ENCODE results near the gene COX14. TPM values are rescaled to one million over a fixed set of nuclear protein-coding genes. Genes with fewer than 3 reads are reported as not detected.

Gene COX14
- total and polyA plus RNA-seq, 2 experiments from 2014 or later: 53.4 to 122 TPM

DNA sequence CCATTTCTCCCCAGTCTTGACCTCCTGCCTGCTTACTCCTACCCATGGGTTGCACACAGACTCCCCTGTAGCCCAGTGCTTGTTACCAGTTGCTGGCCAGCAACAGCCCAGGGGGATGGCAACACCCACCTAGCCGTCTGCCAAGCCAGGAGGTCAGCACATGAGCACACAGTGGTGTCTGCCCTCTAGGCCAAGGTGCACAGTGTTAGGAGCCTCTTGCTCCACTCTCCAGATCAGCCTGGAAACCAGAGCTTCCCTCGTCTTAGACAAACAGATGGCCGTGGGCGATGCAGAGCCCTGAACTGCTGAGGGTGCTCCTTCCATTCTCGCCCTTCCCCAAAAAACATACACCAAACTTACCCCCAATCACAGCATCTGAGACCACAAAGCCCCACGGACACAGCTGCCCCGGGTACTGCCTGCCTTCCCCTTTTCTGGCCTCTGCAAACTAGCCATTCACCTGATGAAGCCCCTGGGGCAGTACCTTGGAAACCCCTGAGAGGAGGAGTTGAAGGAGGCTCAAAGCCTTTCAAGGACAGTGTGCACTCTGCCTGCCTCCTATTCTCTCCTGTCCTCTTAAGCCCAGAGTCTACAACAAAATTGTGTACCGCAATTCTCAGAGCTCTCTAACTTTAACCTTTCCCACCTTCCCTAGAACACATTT, 9.3 kb upstream of the COX14 start:
- H3K4me2 ChIP-seq (ENCODE audit: unreplicated experiment): no peak overlapping the region
- H3K4me3 ChIP-seq: no peak overlapping the region
- no peaks in the 10 kb centered on the region for H3K9me2 ChIP-seq (ENCODE audit: insufficient read depth)
- 82 to 89% methylated on average over 8 of the region's 8 CpGs for WGBS, 2 experiments (ENCODE audit: low coverage in 1 of 2, low lambda C conversion rate in 2 of 2, missing lambda C conversion rate in 2 of 2)
- no peak overlapping the region for H3K27ac ChIP-seq
- in situ Hi-C loops (cut with MboI): no loop called here
- no peak for DNase-seq
- no peaks in the 10 kb centered on the region for H3K27me3 ChIP-seq (replicated peaks; ENCODE audit: insufficient read depth)
- peaks cover 12% of the 10 kb centered on the region for H3K4me1 ChIP-seq (ENCODE audit: insufficient read depth)
- no peaks in the 10 kb centered on the region; the same call in 1 of the 2 replicates for H3K36me3 ChIP-seq (ENCODE audit: low read depth)
- H4K20me1 ChIP-seq (ENCODE audit: insufficient read depth): no peaks in the 10 kb centered on the region
- no peaks in the 10 kb centered on the region for H3K9me3 ChIP-seq (ENCODE audit: low read depth)
- no peaks in the 10 kb centered on the region for H3K79me2 ChIP-seq (ENCODE audit: insufficient read depth)
- peaks cover 30% of the 10 kb centered on the region for H3F3A ChIP-seq (ENCODE audit: insufficient read depth)
- TF ChIP-seq EZH2 (IDR thresholded peaks at IDR 0.05; ENCODE audit: insufficient read depth, poor library complexity, severe bottlenecking) (no peak), EZH2phosphoT487 (IDR thresholded peaks at IDR 0.05; ENCODE audit: insufficient read depth, low read depth) (no peak)
- no peak overlapping the region for H3K9ac ChIP-seq
- H2AFZ ChIP-seq: no peak overlapping the region

- no peaks in the 10 kb centered on the region for H3K27me3 ChIP-seq (replicated peaks; ENCODE audit: insufficient read depth)
- no peak for TF ChIP-seq EZH2 (IDR thresholded peaks at IDR 0.05; ENCODE audit: insufficient read depth, poor library complexity, severe bottlenecking)
- DNase-seq: no peak
- no peak overlapping the region for H3K4me3 ChIP-seq
- no peaks in the 10 kb centered on the region for H4K20me1 ChIP-seq (ENCODE audit: insufficient read depth)
- H3K4me2 ChIP-seq (ENCODE audit: unreplicated experiment): no peak overlapping the region
- H3K79me2 ChIP-seq (ENCODE audit: insufficient read depth): no peaks in the 10 kb centered on the region
- no peaks in the 10 kb centered on the region for H3K9me2 ChIP-seq (ENCODE audit: insufficient read depth)
- peaks cover 25% of the 10 kb centered on the region for H3F3A ChIP-seq (ENCODE audit: insufficient read depth)
- no peak overlapping the region for H3K27ac ChIP-seq
- in situ Hi-C loops (cut with MboI): no loop called here
- H2AFZ ChIP-seq: no peak overlapping the region
- no peaks in the 10 kb centered on the region for H3K9me3 ChIP-seq (ENCODE audit: low read depth)
- H3K4me1 ChIP-seq (ENCODE audit: insufficient read depth): peaks cover 12% of the 10 kb centered on the region
- WGBS, 2 experiments (ENCODE audit: low coverage in 1 of 2, low lambda C conversion rate in 2 of 2, missing lambda C conversion rate in 2 of 2): 94 to 100% methylated on average over 2 of the region's 2 CpGs
- H3K36me3 ChIP-seq (ENCODE audit: low read depth): no peaks in the 10 kb centered on the region; the same call in 1 of the 2 replicates
- no peak overlapping the region for H3K9ac ChIP-seq
Observed at GRCh38 chr12:50103351-50103750, 8.7 kb upstream of the COX14 start.

DNA sequence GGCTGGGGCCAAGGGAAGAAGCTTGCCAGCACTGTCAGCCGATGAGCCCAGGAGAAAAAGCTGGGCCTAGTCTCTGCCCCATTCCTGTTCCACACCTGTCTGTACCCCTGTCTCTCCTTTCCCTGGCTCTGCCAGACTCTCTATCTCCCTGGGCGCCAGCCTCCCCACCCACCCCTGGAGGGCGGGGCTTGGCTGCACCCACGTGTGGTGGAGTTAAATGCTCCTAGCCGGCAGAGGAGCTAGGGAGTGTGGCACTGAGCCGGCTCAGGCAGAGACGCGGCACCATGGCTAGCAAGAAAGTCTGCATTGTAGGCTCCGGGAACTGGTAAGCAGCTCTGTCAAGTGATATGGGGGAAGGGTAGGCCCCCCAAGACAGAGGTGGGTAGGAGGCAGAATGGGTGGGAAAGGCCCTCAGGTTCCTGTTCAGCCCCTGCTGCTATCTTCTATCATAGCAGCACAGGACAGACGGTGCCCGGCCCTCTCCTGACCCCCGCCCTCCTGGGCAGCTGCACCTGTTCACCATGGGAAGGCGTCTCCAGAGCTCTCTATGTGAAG, 8.2 kb upstream of the COX14 start, which contains the start of gene GPD1:
TSS of gene GPD1 (plus strand) at position 242 of the 555 bp plus-strand sequence. CDS start at position 285, 43 bp downstream.
- Histone ChIP-seq H3K9me3 (ENCODE audit: low read depth) (no peaks in the 10 kb centered on the region), H3K36me3 (ENCODE audit: low read depth) (no peaks in the 10 kb centered on the region; the same call in 1 of the 2 replicates), H3K4me3 (no peak within 1 kb of the TSS), H3K27ac (no peak within 1 kb of the TSS), H3K27me3 (replicated peaks; ENCODE audit: insufficient read depth) (no peaks in the 10 kb centered on the region), H3K4me1 (ENCODE audit: insufficient read depth) (peaks cover 12% of the 10 kb centered on the region), H3K9me2 (ENCODE audit: insufficient read depth) (no peaks in the 10 kb centered on the region), H2AFZ (no peak within 1 kb of the TSS), H3K79me2 (ENCODE audit: insufficient read depth) (no peaks in the 10 kb centered on the region), H4K20me1 (ENCODE audit: insufficient read depth) (no peaks in the 10 kb centered on the region), H3K4me2 (ENCODE audit: unreplicated experiment) (no peak within 1 kb of the TSS), H3F3A (ENCODE audit: insufficient read depth) (peaks cover 22% of the 10 kb centered on the region), H3K9ac (no peak within 1 kb of the TSS)
- peak; percentile 78 for DNase-seq
- TF ChIP-seq EZH2phosphoT487 (IDR thresholded peaks at IDR 0.05; ENCODE audit: insufficient read depth, low read depth) (no peak), EZH2 (IDR thresholded peaks at IDR 0.05; ENCODE audit: insufficient read depth, poor library complexity, severe bottlenecking) (no peak)
- 30 to 31% methylated on average over 13 of the region's 13 CpGs for WGBS, 2 experiments (ENCODE audit: low coverage in 1 of 2, low lambda C conversion rate in 2 of 2, missing lambda C conversion rate in 2 of 2)
- in situ Hi-C loops (cut with MboI): no loop called here

DNA sequence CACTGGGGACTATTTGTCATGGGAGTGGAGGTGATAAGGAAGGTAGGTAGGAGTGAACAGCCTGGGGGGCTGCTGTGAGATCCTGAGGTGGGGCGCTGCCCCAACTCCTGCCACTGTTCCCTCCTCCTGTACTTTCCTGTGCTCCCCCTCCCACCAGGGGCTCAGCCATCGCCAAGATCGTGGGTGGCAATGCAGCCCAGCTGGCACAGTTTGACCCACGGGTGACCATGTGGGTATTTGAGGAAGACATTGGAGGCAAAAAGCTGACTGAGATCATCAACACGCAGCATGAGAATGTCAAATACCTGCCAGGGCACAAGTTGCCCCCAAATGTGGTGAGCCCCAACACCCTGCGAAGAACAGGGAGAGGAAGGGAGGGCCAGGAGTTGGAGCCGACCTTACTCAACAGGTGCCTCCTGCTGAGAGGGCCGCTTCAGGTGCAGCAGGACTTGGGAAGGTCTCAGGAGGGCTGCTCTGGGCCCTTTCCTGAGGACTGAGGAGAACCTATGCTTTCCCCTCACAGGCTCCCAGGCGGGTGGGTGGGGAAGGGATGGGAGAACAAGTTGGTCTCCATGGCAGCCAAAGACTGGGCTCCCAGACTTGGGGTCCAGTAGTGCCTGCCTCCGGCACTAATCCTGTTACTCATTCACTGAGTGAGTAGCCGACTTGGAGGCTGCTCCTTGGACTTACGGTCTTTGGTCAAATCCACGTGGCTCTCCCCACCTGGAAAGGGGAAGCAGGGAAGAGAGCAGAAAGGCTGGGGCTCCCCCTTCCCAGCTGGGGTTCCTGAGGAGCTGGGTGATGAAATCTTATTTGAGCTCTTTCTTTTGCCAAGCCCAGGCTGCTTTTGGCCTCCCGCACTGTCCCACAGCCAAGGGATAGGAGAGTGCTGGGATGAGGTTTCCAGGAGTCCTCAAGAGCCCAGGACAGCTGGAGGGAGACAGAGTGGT, 7.3 kb upstream of the COX14 start:
- Histone ChIP-seq H3F3A (ENCODE audit: insufficient read depth) (peaks cover 14% of the 10 kb centered on the region), H2AFZ (no peak overlapping the region), H3K27ac (no peak overlapping the region), H3K27me3 (replicated peaks; ENCODE audit: insufficient read depth) (no peaks in the 10 kb centered on the region), H3K9ac (no peak overlapping the region), H3K4me2 (ENCODE audit: unreplicated experiment) (no peak overlapping the region), H3K36me3 (ENCODE audit: low read depth) (no peaks in the 10 kb centered on the region; the same call in 1 of the 2 replicates), H3K4me3 (no peak overlapping the region), H3K4me1 (ENCODE audit: insufficient read depth) (peaks cover 3% of the 10 kb centered on the region; the same call in 1 of the 2 replicates), H3K79me2 (ENCODE audit: insufficient read depth) (no peaks in the 10 kb centered on the region), H4K20me1 (ENCODE audit: insufficient read depth) (no peaks in the 10 kb centered on the region), H3K9me2 (ENCODE audit: insufficient read depth) (no peaks in the 10 kb centered on the region), H3K9me3 (ENCODE audit: low read depth) (no peaks in the 10 kb centered on the region)
- TF ChIP-seq EZH2 (IDR thresholded peaks at IDR 0.05; ENCODE audit: insufficient read depth, poor library complexity, severe bottlenecking) (no peak), EZH2phosphoT487 (IDR thresholded peaks at IDR 0.05; ENCODE audit: insufficient read depth, low read depth) (no peak)
- in situ Hi-C loops (cut with MboI): no loop called here
- no peak for DNase-seq
- 76 to 79% methylated on average over 14 of the region's 14 CpGs for WGBS, 2 experiments (ENCODE audit: low coverage in 1 of 2, low lambda C conversion rate in 2 of 2, missing lambda C conversion rate in 2 of 2)
